ENCODE results near the gene SUCLG2. TPM values are rescaled to one million over a fixed set of nuclear protein-coding genes. Genes with fewer than 3 reads are reported as not detected.

Gene SUCLG2
- total and polyA plus RNA-seq, 9 of the 15 experiments (the other 6 are each of a cell fraction or from before 2014, with no cell fraction given) = 10.1 to 41.4 (median 29.0) TPM

DNA sequence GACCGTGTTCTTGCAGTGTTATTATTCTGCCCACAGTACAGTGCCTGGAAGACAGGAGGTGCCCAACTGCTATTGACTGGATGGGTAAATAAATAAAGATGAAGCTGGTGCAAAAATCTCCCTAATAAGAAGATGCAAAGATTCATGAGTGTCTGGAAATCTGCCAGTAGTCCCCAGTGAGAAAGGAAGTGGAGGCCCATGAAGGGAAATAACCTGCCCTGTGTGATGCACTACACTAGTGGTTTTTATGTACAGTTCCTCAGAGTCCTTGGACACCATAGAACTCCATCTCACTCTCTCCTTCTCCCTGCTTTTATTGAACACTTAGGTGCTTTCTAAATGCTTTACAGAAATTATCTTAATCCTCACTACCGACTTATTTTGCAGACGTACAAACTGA, 8.3 kb upstream of the SUCLG2 start:
- Histone ChIP-seq H3K9me3 (replicated peaks; ENCODE audit: control insufficient read depth, insufficient read depth, low read depth, low read length) (no peaks in the 10 kb centered on the region), H3K27ac (ENCODE audit: extremely low read depth, low read depth, low read length) (no peak overlapping the region), H3K4me3 (no peak overlapping the region), H3K9me1 (ENCODE audit: control insufficient read depth, insufficient read depth, low read length) (no peaks in the 10 kb centered on the region), H3K79me2 (ENCODE audit: control insufficient read depth, insufficient read depth, low read length) (no peaks in the 10 kb centered on the region), H3K4me1 (replicated peaks in 1 of 2; ENCODE audit: control insufficient read depth in 2 of 2, insufficient read depth in 2 of 2, low read length in 2 of 2) (no peaks in the 10 kb centered on the region), H4K20me1 (replicated peaks; ENCODE audit: control insufficient read depth, insufficient read depth, low read length) (no peaks in the 10 kb centered on the region), H3K36me3 (ENCODE audit: control insufficient read depth, insufficient read depth, low read length) (no peaks in the 10 kb centered on the region), H3K27me3 (ENCODE audit: control insufficient read depth in 2 of 2, insufficient read depth in 2 of 2, low read length in 2 of 2) (peaks cover 0 to 3% of the 10 kb centered on the region in 2 experiments; a peak in 1 of 5 replicates), H3K9ac (ENCODE audit: insufficient read depth in 1 of 2, low read depth in 2 of 2, low read length in 2 of 2) (no peak overlapping the region), H2AFZ (ENCODE audit: low read depth, low read length) (no peak overlapping the region), H3K4me2 (ENCODE audit: insufficient read depth, low read length) (no peak overlapping the region)
- ChIA-PET POLR2A (no interaction called here), CTCF (ENCODE audit: low intra/inter-chr PET ratio) (no interaction called here)
- intact Hi-C loops (cut with micrococcal nuclease) (no loop called here), in situ Hi-C loops (cut with MboI) (no loop called here)
- BruUV-seq (replicated peaks) = no TSS peak
- 0% methylated on average over 3 of the region's 3 CpGs for WGBS (ENCODE audit: insufficient coverage, low coverage, missing lambda C conversion rate)
- DNase-seq (ENCODE audit: extremely low read depth in 1 of 4, low spot score in 3 of 4) (no peak), FAIRE-seq (no peak), ATAC-seq (no peak)
- TF ChIP-seq, protein P1, sequence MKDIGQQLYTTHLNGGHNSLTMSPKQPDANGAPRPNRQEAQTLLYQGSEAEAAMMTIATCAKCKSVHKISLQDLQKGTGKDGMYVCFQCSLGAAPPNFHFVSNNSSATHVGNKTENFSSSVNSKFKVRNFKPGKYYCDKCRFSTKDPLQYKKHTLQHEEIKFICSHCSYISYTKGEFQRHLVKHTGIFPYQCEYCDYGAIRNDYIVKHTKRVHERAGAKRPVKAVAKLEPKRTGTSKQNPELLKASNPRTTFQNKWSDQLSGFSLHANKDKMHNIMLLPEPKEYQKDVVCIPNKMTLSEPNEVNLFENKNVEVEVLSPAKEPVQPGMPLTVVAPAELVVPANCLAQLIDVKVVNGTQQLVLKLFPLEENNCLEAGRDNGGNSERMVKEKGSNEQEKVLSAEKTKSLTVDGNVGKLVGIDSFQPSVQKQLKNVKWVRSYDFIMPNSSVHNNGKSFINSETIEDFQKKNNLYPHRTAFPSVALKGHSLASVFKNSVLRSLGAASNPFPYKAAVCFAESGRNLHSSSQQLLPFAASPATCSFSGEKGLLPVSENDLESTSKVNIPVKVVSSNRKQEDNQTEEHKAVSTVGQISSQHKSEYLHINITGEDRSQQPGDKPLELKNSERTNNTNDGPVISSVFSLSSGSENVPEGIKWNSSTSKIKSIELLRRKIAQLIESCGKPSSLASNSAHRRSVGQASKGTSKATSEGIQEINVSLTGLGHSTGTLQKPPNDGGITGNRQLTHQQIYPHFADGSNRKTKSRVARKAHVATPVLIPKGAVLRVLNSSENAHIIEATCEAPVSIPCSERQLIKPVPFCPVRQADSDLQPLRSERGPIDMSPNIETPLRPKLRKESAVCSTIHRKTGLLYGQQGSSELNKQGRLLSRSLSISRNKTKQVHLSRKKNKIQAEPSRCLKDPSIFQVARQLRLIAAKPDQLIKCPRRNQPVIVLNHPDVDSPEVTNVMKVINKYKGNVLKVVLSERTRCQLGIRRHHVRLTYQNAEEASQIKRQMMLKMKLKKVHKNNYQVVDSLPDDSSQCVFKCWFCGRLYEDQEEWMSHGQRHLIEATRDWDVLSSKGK (CRISPR knock-in tag; IDR thresholded peaks at IDR 0.05) = no peak
- no peak for TF ChIP-seq NR3C1 (CRISPR knock-in tag; IDR thresholded peaks at IDR 0.05)
- no peak for TF ChIP-seq PYGO2 (tag; IDR thresholded peaks at IDR 0.05)
- no peak for TF ChIP-seq SRF (CRISPR knock-in tag; IDR thresholded peaks at IDR 0.05)
- no peak for TF ChIP-seq SRSF3 (IDR thresholded peaks at IDR 0.05; ENCODE audit: insufficient read depth, low read length)
- TF ChIP-seq, protein P2, sequence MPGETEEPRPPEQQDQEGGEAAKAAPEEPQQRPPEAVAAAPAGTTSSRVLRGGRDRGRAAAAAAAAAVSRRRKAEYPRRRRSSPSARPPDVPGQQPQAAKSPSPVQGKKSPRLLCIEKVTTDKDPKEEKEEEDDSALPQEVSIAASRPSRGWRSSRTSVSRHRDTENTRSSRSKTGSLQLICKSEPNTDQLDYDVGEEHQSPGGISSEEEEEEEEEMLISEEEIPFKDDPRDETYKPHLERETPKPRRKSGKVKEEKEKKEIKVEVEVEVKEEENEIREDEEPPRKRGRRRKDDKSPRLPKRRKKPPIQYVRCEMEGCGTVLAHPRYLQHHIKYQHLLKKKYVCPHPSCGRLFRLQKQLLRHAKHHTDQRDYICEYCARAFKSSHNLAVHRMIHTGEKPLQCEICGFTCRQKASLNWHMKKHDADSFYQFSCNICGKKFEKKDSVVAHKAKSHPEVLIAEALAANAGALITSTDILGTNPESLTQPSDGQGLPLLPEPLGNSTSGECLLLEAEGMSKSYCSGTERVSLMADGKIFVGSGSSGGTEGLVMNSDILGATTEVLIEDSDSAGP (CRISPR knock-in tag; IDR thresholded peaks at IDR 0.05) = no peak
- TF ChIP-seq CTBP1 (IDR thresholded peaks at IDR 0.05; ENCODE audit: borderline replicate concordance) = no peak

All from K562 (cell line).